NCI-H2227 (cell line): Measurements from ENCODE around the gene GALNT18.

ENCODE experiments used
- DNase-seq: peaks from one replicate; lab custom pipeline; 2025; ENCODE audit not compliant: unreplicated experiment; lab: John Stamatoyannopoulos, UW

Gene GALNT18

GRCh38 chr11:11289669-11290068 is 332.1 kb downstream of the GALNT18 start:
- no peak for DNase-seq

GRCh38 chr11:11288972-11289616 is 332.7 kb downstream of the GALNT18 start:
- DNase-seq = no peak

GRCh38 chr11:11284481-11284880 is 337.3 kb downstream of the GALNT18 start:
- no peak for DNase-seq

DNA sequence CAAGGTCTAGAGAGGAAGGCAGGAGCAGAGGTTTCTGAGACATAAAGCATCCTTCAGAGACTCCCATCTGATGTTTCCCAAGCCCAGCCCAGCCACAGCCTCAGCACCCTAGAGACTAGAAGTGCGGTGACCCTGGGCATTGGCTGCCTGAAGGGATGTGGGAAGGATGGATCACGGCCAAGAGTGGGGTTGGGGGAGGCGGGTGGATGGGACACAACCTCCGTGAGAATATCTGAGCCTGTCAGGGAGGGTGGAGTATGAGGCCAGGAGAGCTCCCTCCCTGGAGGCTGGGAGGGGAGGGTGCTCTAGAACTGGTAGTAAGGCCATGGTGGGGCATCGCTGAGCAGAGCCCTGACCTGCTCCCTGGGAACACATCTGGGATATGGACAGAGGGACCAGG is 340.2 kb downstream of the GALNT18 start:
- DNase-seq = no peak

- DNase-seq = no peak
Observed at GRCh38 chr11:11280826-11281225, 341.0 kb downstream of the GALNT18 start.

- DNase-seq = no peak
Observed at GRCh38 chr11:11279956-11280689, 341.7 kb downstream of the GALNT18 start.

- no peak for DNase-seq
Observed at GRCh38 chr11:11272254-11272653, 349.6 kb downstream of the GALNT18 start.

GRCh38 chr11:11270236-11270775 is 351.5 kb downstream of the GALNT18 start:
- no peak for DNase-seq

DNA sequence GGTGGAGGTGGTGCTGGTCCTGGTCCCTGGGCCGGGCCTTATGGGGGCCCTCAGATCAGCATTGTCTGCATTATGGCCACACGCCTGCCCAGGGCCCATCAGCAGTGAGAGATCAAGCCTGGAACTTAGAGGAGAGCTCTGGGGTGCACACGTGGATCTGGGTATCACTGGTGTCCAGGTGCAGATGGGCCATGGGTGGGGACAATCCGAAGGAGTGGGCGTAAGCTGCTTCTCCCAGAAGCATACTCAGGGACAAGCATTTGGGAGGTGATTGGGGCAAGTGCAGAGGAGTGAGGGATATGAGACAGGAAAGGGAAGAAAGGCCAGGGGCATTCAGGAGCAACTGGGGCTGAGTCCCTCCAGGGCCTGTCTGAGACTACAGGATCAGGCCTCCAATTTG is 353.1 kb downstream of the GALNT18 start:
- DNase-seq = no peak

DNA sequence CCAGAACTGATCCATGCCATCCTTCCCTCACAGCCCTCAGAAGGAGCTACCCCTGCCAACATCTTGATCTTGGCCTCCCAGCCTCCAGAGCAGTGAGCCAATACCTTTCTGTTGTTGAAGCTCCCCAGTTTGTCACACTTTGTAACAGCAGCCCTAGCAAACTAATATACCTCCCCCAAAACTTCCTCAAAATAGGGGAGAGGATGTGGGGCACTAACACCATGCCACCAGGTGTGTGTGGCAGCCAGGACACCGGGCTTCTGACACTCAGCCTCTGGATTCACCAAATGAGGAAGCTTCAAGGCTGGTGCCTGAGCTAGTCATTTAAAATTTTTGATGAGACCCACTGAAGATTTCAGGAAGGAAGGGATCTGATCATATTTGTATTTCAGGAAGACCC is 353.7 kb downstream of the GALNT18 start:
- DNase-seq = no peak

DNA sequence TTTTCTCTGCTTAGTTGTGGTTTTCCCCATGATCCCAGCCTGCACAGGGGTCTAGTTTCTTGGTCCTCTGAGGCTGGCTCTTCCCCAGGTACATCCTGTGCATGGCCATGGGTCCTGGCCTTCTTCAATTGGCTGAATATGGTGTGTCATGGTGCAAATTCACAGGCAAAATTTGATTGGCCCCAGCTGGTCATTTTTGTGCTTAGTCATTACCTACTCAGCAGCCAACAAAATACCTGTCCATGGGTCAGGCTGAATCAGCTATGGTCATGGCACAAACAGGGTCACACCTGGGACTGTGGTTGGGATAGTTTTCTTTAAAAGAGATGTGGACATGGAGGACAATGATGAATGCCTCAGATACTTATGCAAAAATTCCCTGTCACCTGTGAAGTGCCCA is 354.5 kb downstream of the GALNT18 start:
- no peak for DNase-seq

DNA sequence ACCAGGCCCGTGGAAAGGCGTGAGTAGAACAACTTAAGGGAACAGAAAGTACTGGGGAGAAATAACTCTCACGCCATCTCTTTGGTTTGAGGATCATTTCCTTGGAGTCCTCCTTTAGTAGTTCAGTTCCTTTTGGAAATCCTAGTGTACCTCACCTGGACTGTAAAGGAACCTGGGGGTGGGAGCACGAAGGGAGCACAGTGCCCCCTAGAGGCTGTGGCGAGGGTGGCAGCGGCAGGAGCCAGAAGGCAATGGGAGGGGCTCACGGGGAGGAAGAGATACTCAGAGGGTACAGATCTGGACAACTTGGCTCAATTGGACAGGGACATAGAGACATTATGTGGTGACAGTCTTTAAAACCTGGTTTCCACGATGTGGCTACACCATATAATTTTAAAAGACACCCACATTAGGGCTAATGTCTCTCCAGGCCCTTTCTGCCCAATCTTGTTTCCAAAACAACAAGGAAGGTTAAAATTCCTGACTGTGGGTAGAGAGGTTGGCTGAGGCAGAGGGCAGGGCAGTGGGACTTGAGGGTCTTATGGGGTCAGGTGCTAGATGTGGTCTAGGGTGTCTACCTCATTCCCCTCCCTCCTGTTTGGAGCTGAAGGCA is 355.7 kb downstream of the GALNT18 start:
- peak; percentile 12 for DNase-seq

- DNase-seq = no peak
Observed at GRCh38 chr11:11265320-11265719, 356.5 kb downstream of the GALNT18 start.

DNA sequence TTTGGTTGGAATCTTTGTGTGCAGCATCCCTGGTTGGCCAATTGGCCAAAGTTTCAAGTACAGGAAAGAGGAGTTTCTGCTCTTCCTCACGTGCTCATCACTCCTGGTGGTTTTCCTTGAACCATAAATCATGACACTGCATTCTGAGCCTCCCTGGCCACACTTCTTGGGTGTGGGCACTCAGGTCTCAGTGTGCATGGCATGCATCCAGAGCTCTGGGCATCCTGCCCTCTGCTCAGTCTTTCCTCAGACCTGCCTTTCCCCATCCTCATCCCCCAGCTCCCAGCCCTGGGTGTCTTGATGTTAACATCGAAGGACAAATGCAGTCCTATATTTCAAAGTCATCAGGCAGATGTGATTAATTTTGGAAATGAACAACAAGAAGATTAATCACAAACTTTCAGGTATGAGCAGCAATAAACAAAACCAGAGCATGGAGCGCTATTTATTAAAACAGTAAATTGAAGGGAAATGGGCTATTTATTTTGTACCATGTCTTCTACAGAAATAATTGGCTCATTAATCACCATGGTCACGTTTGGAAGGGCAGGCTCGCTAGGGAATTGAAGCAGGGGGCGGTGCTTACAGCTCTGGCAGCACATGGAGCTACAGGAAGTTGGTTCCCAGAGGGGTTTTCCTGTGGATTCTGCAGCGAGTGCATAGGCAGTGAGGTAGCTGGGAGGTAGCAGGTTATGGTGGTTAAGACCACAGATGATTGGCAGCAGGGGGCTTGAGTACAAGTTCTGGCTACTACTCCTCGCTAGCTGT is 358.4 kb downstream of the GALNT18 start:
- DNase-seq = peak; percentile 13

DNA sequence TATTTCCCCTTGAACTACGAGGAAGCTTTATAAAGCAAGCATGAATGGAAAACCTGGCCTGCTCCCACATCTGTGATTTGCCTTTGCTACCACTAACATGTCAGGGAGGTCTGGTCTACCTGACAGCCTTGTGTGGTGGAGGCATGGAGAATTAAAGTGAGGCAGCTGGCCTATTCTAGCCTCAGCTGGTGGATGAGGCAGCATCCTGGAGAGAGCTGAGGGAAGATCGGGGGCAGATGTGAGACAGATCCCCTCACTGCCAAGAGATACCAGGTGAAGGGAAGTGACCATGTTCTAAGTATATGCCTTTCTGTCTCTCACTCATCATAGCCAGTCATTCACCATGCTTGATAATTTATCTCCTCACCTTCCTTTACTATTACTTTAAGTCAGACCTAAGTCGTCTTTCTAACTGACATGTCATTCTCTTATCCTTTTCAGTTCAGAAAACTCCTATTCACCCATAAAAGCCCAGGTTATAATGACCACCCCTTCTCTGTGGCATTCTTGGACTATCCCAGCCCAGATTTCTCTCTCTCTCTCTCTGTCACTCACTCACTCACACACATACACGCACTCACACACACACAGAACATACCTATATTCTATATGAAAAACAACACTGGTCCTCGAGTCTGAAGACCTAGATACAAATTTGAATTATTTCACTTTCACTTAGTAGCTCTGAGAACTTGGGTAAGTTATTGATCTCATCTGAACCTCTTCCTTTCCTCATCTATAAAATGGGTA is 359.5 kb downstream of the GALNT18 start:
- DNase-seq = no peak

DNA sequence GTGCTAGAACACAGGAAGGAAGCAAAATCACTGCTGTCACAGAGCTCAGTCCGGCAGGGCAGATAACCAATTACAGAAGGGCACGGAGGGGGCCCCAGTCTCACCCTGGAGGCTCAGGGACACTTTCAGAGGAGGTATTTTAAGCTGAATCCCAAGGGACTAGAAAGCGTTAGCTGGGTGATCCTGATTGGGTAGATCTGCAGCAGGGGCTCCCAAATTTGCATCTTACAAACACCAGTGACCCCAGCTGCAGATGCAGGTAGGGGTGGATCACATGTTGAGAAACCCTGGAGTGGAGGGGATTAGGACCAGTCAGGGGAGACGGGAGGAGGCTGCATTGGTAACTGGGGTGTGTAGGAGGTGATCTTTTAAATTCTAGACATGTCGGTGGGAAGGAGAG is 360.2 kb downstream of the GALNT18 start:
- no peak for DNase-seq

DNA sequence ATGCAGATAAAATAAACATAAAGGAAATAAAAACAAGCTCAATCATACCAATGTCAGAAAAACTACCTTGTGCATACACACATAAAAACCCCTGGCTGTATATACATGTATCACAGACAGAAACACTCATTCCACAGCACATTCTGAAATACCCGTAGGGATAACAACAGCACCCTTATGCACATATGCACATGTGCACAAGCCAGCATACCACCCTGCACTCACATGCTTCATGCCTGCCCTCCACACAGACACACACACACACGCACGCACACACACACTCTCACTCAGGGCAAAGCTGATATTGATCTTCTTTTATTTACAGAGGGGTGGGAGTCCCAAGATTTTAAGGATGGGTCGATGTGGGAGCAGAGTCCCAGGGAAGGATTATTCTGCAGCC is 360.9 kb downstream of the GALNT18 start:
- no peak for DNase-seq

DNA sequence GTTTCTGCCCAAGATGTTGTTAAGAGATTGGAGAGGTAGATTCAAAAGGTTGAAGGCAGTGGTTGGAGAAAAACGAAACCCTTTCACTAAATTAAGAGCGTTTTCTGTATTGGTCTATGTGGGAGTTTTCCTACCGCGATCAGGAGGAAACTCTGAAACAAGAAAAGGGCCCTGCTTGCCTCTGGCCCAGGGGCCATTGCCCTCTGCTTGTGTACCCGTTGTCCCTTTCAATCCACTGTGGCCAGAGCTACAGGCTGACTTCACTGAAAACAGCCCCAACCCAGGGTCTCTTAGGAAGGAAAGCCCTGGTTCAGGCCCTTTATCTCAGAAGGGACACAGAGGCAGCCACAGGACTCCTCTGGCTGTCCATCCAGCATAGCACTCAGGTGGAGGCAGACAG is 367.8 kb downstream of the GALNT18 start:
- no peak for DNase-seq

- DNase-seq = no peak
Observed at GRCh38 chr11:11253497-11253896, 368.3 kb downstream of the GALNT18 start.

DNA sequence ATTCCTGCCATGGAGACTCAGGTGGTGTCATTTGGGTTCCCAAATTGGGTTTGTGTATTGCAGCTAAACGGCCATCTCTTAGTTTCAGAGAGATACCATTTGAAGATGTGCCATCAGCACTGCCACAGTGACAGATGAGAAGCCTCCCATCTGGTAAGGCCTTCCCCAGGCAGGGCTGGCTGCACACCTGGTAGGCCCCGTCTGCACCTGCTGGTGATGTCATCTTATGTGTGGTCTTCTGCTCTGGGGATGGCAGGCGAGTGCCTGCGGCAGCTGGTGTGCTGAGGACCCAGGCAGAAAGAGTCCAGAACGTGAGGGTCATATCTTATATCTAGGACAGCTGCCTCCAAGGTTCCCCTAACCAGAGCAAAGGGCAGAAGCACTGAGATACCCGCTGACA is 369.4 kb downstream of the GALNT18 start:
- DNase-seq = no peak
